Subcutaneous adipose tissue (tissue), 4 donors: ENCODE results near the gene MND1. TPM values are rescaled to one million over a fixed set of nuclear protein-coding genes. Genes with fewer than 3 reads are reported as not detected.

Source experiments
- total RNA-seq, 4 donors: library from RNA; depleted of rRNA; stranded (reverse); fragments of >200 nt; gene quantifications; one replicate each; pipeline ENCODE4 v1.1.0, GENCODE V29; 2016
- TF ChIP-seq, protein P1 (sequence below): fragments of 450-650 bp; IDR thresholded peaks from one replicate; pipeline ENCODE4 v1.5.1; 2016; ENCODE audit warnings: low read depth, mild to moderate bottlenecking, control low read depth, antibody characterized with exemption, moderate library complexity

Gene MND1
- total RNA-seq, 4 donors from 2014 or later: 1.9 to 2.1 TPM; not detected in 2

DNA sequence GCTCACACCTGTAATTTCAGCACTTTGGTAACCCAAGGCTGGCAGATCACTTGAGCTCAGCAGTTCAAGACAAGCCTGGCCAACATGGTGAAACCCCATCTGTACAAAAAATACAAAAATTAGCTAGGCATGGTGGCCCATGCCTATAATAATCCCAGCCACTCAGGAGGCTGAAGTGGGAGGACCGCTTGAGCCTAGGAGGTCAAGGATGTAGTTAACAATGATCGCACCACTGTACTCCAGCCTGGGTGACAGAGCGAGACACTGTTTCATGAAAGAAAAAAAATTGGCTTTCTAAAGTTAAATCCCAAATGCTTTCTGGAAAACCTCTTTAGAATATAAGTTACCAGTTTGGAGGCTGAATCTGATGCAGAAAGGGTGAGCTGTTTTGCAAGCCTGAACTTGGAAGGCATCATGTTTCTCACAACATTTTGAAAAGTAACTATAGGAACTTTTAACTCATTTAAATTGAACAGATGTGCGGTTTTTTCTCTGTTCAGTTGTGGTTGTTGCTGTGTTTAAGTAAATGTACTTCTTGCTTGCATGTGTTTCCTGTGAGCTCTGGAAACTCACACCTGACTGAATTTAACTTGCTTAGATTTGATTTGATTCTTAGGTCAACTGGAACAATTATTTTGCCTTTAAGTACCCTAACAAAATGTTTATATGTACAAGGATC, 81.9 kb downstream of the MND1 start:
- TF ChIP-seq, protein P1, sequence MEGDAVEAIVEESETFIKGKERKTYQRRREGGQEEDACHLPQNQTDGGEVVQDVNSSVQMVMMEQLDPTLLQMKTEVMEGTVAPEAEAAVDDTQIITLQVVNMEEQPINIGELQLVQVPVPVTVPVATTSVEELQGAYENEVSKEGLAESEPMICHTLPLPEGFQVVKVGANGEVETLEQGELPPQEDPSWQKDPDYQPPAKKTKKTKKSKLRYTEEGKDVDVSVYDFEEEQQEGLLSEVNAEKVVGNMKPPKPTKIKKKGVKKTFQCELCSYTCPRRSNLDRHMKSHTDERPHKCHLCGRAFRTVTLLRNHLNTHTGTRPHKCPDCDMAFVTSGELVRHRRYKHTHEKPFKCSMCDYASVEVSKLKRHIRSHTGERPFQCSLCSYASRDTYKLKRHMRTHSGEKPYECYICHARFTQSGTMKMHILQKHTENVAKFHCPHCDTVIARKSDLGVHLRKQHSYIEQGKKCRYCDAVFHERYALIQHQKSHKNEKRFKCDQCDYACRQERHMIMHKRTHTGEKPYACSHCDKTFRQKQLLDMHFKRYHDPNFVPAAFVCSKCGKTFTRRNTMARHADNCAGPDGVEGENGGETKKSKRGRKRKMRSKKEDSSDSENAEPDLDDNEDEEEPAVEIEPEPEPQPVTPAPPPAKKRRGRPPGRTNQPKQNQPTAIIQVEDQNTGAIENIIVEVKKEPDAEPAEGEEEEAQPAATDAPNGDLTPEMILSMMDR: no peak

- TF ChIP-seq, protein P1: no peak
Measured at GRCh38 chr4:153427363-153428071, 83.0 kb downstream of the MND1 start.

GRCh38 chr4:153428941-153429475, 84.5 kb downstream of the MND1 start:
- TF ChIP-seq, protein P1: no peak

GRCh38 chr4:153432965-153433753, 88.7 kb downstream of the MND1 start:
- TF ChIP-seq, protein P1: no peak

DNA sequence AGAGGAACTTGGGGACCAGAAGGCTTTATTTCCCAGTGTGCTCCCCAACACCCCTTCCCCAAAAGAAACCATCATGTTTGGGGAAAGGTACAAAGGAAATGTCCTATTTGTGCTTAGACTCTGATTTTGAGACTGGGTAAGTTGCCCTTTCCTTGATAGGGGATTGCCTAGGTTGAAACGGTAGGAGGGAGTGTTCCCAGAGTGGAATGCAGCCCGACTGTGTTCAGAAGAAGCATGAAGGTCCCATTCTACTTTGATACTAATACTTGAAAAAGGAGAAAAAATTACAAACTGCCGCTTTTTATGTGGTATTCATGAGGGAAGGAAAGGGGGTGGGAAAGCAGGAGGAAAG, 89.2 kb downstream of the MND1 start:
- TF ChIP-seq, protein P1: no peak

DNA sequence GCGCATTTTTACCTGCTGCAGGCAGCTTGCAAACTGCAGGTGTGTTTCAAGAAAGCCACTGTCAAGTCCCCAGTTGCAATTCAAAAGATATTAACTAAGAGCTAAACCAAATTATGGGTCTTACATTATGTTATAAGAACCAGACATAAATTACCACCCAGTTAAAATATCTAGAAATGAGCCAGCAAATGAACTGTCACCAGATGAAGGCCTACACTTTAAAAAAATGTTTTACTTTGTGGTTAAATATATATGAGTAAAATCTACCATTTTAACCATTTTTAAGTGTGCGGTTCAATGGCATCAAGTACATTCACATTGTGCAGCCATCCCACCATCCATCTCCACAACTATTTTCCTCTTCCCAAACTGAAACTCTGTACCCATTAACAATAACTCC, 89.7 kb downstream of the MND1 start:
- TF ChIP-seq, protein P1: no peak
